Panc1 (cell line): Measurements from ENCODE around the gene IGFBP5. TPM values are rescaled to one million over a fixed set of nuclear protein-coding genes. Genes with fewer than 3 reads are reported as not detected.

ENCODE experiments used
- ATAC-seq: fragments of 200-7000 bp; cut with Tn5 transposase; 2 replicates; pipeline ENCODE4 v1.9.1; 2020; ENCODE audit warnings: mild to moderate bottlenecking, moderate library complexity
- BruUV-seq: library from RNA; stranded (reverse); fragments of 400-500 nt; replicated peaks from 2 replicates; lab custom pipeline; 2021; lab: Mats Ljungman, UMichigan
- CTCF ChIA-PET: fragments of 300-600 bp; sonication (Branson Sonifier 250); formaldehyde crosslinking; loops from one replicate; lab custom pipeline; 2022; ENCODE audit warnings: antibody characterized with exemption; lab: Charles Lee
- POLR2A ChIA-PET: fragments of 300-600 bp; sonication (Branson Sonifier 250); formaldehyde crosslinking; loops from one replicate; lab custom pipeline; 2022; ENCODE audit warnings: antibody characterized with exemption; lab: Charles Lee
- DNase-seq: peaks from one replicate; pipeline ENCODE4 v3.0.0-alpha.2; 2010; ENCODE audit warnings: low read depth, low spot score
- H3K27ac ChIP-seq: 2 replicates; pipeline ENCODE4 v1.5.1; 2011; ENCODE audit warnings: mild to moderate bottlenecking, low read length, inconsistent platforms
- H3K27me3 ChIP-seq: fragments of 200-500 bp; sonication (Bioruptor generic); 2 replicates; pipeline ENCODE4 v1.6.0; 2014; ENCODE audit warnings: low read length, inconsistent platforms; ENCODE audit not compliant: control insufficient read depth, insufficient read depth
- H3K36me3 ChIP-seq: fragments of 200-500 bp; sonication (Bioruptor generic); 2 replicates; pipeline ENCODE4 v1.5.1; 2014; ENCODE audit warnings: inconsistent platforms, mild to moderate bottlenecking, low read length, moderate library complexity; ENCODE audit not compliant: control insufficient read depth, insufficient read depth
- H3K4me1 ChIP-seq: 2 replicates; pipeline ENCODE4 v1.5.1; 2011; ENCODE audit warnings: inconsistent platforms, mild to moderate bottlenecking, low read length, moderate library complexity; ENCODE audit not compliant: control insufficient read depth, insufficient read depth
- H3K4me3 ChIP-seq, 2 experiments: 2 replicates each; pipeline ENCODE4 v1.5.1; 2011 to 2012; ENCODE audit warnings: low read depth in 2 of 2, low read length in 2 of 2, mild to moderate bottlenecking in 2 of 2, inconsistent platforms in 1 of 2, moderate library complexity in 1 of 2
- H3K9me3 ChIP-seq: fragments of 200-500 bp; sonication (Bioruptor generic); 2 replicates; pipeline ENCODE4 v1.5.1; 2014; ENCODE audit warnings: low read depth, mild to moderate bottlenecking, inconsistent platforms, low read length, moderate library complexity; ENCODE audit not compliant: control insufficient read depth, insufficient read depth
- POLR2AphosphoS5 ChIP-seq: IDR thresholded peaks from 2 replicates; pipeline ENCODE4 v1.6.1; 2012; ENCODE audit warnings: mild to moderate bottlenecking, low read depth, low read length, moderate library complexity
- REST ChIP-seq, 2 experiments: IDR thresholded peaks; 2 replicates each; pipeline ENCODE4 v1.6.1; 2011 to 2012; ENCODE audit warnings: low read depth in 2 of 2, control low read depth in 1 of 2, low read length in 1 of 2, mild to moderate bottlenecking in 1 of 2, moderate library complexity in 1 of 2; ENCODE audit not compliant: insufficient read depth in 1 of 2
- SIN3A ChIP-seq: IDR thresholded peaks from 2 replicates; pipeline ENCODE4 v1.6.1; 2012; ENCODE audit warnings: low read depth, mild to moderate bottlenecking, low read length, moderate library complexity, borderline replicate concordance; ENCODE audit not compliant: insufficient read depth
- TCF7L2 ChIP-seq: IDR thresholded peaks from 2 replicates; pipeline ENCODE4 v1.6.1; 2011; ENCODE audit warnings: mild to moderate bottlenecking, low read depth, low read length, inconsistent platforms
- in situ Hi-C: cut with HindIII; loops from 2 replicates; pipeline ENCODE4 v1.10.0; 2016; ENCODE audit warnings: low sequenced_read_pairs, low pct_unique_long_range_greater_than_20kb
- intact Hi-C: fragments of 100-400 bp; cut with micrococcal nuclease; formaldehyde crosslinking; loops from one replicate; pipeline ENCODE4 v1.10.0; 2022; ENCODE audit not compliant: unreplicated experiment
- total RNA-seq: library from RNA; stranded (reverse); gene quantifications from one replicate; pipeline ENCODE4 v1.2.1, GENCODE V29; 2021; ENCODE audit not compliant: unreplicated experiment
- TF ChIP-seq, protein P1 (sequence below): fragments of 450-650 bp; IDR thresholded peaks from 2 replicates; pipeline ENCODE4 v1.5.1; 2017; ENCODE audit warnings: mild to moderate bottlenecking

IGFBP5 gene
- total RNA-seq, 1 experiment from 2014 or later: 1.9 TPM

- no TSS peak for BruUV-seq
- in situ Hi-C loops (no loop called here), intact Hi-C loops (loop anchor here (5.0 kb wide), 1 partner anchor 828 kb away; no protein-coding TSS in a partner anchor)
- TF ChIP-seq SIN3A: no peak
- TF ChIP-seq REST (IDR thresholded peaks at IDR 0.05; ENCODE audit: insufficient read depth in 1 of 2, low read depth in 2 of 2, low read length in 1 of 2): no peak
- no peak for TF ChIP-seq TCF7L2
- TF ChIP-seq, protein P1, sequence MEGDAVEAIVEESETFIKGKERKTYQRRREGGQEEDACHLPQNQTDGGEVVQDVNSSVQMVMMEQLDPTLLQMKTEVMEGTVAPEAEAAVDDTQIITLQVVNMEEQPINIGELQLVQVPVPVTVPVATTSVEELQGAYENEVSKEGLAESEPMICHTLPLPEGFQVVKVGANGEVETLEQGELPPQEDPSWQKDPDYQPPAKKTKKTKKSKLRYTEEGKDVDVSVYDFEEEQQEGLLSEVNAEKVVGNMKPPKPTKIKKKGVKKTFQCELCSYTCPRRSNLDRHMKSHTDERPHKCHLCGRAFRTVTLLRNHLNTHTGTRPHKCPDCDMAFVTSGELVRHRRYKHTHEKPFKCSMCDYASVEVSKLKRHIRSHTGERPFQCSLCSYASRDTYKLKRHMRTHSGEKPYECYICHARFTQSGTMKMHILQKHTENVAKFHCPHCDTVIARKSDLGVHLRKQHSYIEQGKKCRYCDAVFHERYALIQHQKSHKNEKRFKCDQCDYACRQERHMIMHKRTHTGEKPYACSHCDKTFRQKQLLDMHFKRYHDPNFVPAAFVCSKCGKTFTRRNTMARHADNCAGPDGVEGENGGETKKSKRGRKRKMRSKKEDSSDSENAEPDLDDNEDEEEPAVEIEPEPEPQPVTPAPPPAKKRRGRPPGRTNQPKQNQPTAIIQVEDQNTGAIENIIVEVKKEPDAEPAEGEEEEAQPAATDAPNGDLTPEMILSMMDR: no peak
- TF ChIP-seq POLR2AphosphoS5: no peak
- ChIA-PET CTCF (no interaction called here), POLR2A (no interaction called here)
- Histone ChIP-seq H3K27ac (no peak overlapping the region), H3K36me3 (no peaks in the 10 kb centered on the region), H3K4me3 (no peak overlapping the region), H3K4me1 (no peaks in the 10 kb centered on the region; the same call in 1 of the 2 replicates), H3K9me3 (no peaks in the 10 kb centered on the region), H3K27me3 (no peaks in the 10 kb centered on the region)
- ATAC-seq (no peak), DNase-seq (no peak)
Measured at GRCh38 chr2:216683846-216684245, 11.5 kb downstream of the IGFBP5 start.

DNA sequence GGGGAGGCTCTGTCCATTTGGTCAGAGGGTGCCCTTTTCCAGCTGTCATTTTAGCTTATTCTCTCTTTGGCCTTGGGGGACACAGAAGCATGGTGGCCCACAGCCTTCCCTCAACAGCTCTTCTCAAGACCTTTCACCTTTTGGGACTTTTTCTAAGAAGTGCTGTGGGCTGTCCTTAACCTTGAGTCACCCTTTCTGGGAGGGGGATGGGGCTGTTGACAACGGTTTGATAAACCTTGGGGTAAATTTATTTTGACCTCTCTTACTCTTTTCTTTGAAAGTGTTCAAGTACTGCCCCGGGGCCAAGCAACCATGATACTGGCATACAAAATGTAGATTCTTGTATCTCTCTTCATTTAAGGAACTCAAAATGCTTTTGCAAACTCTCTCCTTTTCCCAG is 13.7 kb downstream of the IGFBP5 start:
- ATAC-seq: no peak

DNA sequence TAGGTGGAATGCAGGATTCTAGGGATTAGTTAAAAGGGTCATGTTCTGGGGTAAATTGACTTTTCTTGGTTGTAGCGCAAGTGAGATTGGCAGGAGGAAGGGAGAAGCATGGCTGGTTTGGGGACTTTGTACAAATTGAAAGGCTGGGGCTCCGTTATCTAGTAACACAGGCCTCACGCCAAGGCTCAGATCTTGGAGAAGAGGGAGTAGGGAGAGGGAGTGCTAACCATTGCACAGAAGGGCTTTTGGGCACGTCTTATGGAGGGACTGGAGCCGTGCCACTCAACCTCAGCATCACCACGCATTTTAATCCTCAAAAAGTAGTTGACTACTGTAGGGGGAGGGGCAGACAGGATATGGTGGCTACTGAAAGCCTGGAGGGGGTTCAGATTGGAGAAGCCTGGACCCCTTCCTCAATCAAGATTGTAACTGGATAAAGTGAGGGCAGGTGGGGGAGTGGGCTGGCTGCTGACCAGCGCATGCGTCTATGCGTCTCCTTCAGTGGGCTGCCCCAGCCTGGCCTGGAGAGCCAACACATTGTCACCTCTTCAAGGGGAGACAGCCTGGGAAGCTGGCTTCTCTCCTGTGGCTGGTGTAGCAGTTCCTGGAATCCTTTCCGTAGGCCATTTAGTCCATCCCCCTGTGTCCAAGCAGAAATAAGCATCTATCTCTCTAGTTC is 14.3 kb downstream of the IGFBP5 start:
- ATAC-seq: no peak
- no peaks in the 10 kb centered on the region for H3K9me3 ChIP-seq
- ChIA-PET POLR2A (no interaction called here), CTCF (no interaction called here)
- no peak overlapping the region for H3K4me3 ChIP-seq
- H3K27me3 ChIP-seq: peaks cover 3% of the 10 kb centered on the region; the same call in 1 of the 2 replicates
- H3K27ac ChIP-seq: no peak overlapping the region
- in situ Hi-C loops (no loop called here), intact Hi-C loops (loop anchor here (5.0 kb wide), 1 partner anchor 831 kb away; no protein-coding TSS in a partner anchor)
- no peaks in the 10 kb centered on the region; the same call in 1 of the 2 replicates for H3K4me1 ChIP-seq
- no peaks in the 10 kb centered on the region for H3K36me3 ChIP-seq
- TF ChIP-seq, protein P1: no peak
- TF ChIP-seq POLR2AphosphoS5: no peak
- TF ChIP-seq TCF7L2: no peak
- no peak for TF ChIP-seq SIN3A
- TF ChIP-seq REST (IDR thresholded peaks at IDR 0.05; ENCODE audit: insufficient read depth in 1 of 2, low read depth in 2 of 2, low read length in 1 of 2): no peak
- no TSS peak for BruUV-seq
- no peak for DNase-seq

More for the DNA sequence above, 13.7 kb downstream of the IGFBP5 start:
- H3K36me3 ChIP-seq: no peaks in the 10 kb centered on the region
- BruUV-seq: no TSS peak
- DNase-seq: no peak
- H3K27ac ChIP-seq: no peak overlapping the region
- intact Hi-C loops: loop anchor here (1.0 to 5.0 kb wide), 2 partner anchors 831 to 1032 kb away; no protein-coding TSS in a partner anchor
- no peaks in the 10 kb centered on the region; the same call in 1 of the 2 replicates for H3K4me1 ChIP-seq
- no peaks in the 10 kb centered on the region; the same call in 1 of the 2 replicates for H3K27me3 ChIP-seq
- ChIA-PET POLR2A (no interaction called here), CTCF (no interaction called here)
- no peaks in the 10 kb centered on the region for H3K9me3 ChIP-seq
- H3K4me3 ChIP-seq: no peak overlapping the region
- TF ChIP-seq SIN3A: no peak
- in situ Hi-C loops: no loop called here
